Breast epithelium (tissue), 4 donors: ENCODE data around the gene TM2D3. TPM values are rescaled to one million over a fixed set of nuclear protein-coding genes. Genes with fewer than 3 reads are reported as not detected.
"Not testable (repeated sequence)": the region's sequence is repeated elsewhere in the genome, so short reads cannot be mapped to it uniquely, and the experiment has no call there.

ENCODE experiments used
- DNase-seq, 2 donors: peaks; one replicate each; pipeline ENCODE4 v3.0.0-alpha.2; 2019; ENCODE audit warnings: low spot score in 2 of 2
- H3K27ac ChIP-seq, 2 donors: fragments of 200-600 bp; sonication (generic) in 1 of 2; one replicate each; pipeline ENCODE4 v1.5.1; 2016 to 2019; ENCODE audit warnings: mild to moderate bottlenecking in 1 of 2
- H3K27me3 ChIP-seq, 2 donors: fragments of 200-600 bp; sonication (generic) in 1 of 2; one replicate each; pipeline versions ENCODE4 v1.5.1 to v1.6.0; 2017 to 2019; ENCODE audit warnings: control low read depth in 1 of 2, mild to moderate bottlenecking in 1 of 2
- H3K36me3 ChIP-seq: fragments of 200-600 bp; one replicate; pipeline ENCODE4 v1.5.1; 2019
- H3K4me1 ChIP-seq, 2 donors: fragments of 200-600 bp; sonication (generic); one replicate each; pipeline ENCODE4 v1.5.1; 2016 to 2019; ENCODE audit warnings: control low read depth in 1 of 2
- H3K4me3 ChIP-seq, 3 donors: fragments of 200-600 bp; sonication (generic); 1 replicate in 2 of 3; 2 replicates in 1 of 3; pipeline ENCODE4 v1.5.1; 2016 to 2019; ENCODE audit warnings: mild to moderate bottlenecking in 3 of 3, moderate library complexity in 2 of 3
- H3K9me3 ChIP-seq, 2 donors: fragments of 200-600 bp; sonication (generic) in 1 of 2; one replicate each; pipeline ENCODE4 v1.5.1; 2016 to 2019; ENCODE audit warnings: control low read depth in 1 of 2
- POLR2A ChIP-seq: fragments of 450-650 bp; IDR thresholded peaks from one replicate; pipeline ENCODE4 v1.6.1; 2016; ENCODE audit warnings: antibody characterized with exemption, mild to moderate bottlenecking, moderate library complexity
- POLR2AphosphoS5 ChIP-seq, 3 donors: sonication (generic); formaldehyde crosslinking; IDR thresholded peaks; one replicate each; pipeline ENCODE4 v1.6.1; 2017; ENCODE audit warnings: antibody characterized with exemption in 3 of 3
- intact Hi-C: fragments of 100-400 bp; cut with DNase I; formaldehyde crosslinking; loops from one replicate; pipeline ENCODE4 v1.15.1; 2023; ENCODE audit warnings: low total_unique reads
- total RNA-seq, 3 donors: library from RNA; depleted of rRNA; stranded (reverse); fragments of >200 nt; gene quantifications; one replicate each; pipeline ENCODE4 v1.1.0, GENCODE V29; 2016
- TF ChIP-seq, protein P1 (sequence below), 3 donors: fragments of 450-650 bp; IDR thresholded peaks; one replicate each; pipeline ENCODE4 v1.5.1; 2016 to 2017; ENCODE audit warnings: antibody characterized with exemption in 3 of 3, mild to moderate bottlenecking in 3 of 3, moderate library complexity in 3 of 3

The TM2D3 gene
- total RNA-seq, 3 donors from 2014 or later: 40.3 to 49.8 (median 46.2) TPM

- TF ChIP-seq POLR2A (no peak), POLR2AphosphoS5 (IDR thresholded peaks at IDR 0.05) (no peak)
- TF ChIP-seq, protein P1, sequence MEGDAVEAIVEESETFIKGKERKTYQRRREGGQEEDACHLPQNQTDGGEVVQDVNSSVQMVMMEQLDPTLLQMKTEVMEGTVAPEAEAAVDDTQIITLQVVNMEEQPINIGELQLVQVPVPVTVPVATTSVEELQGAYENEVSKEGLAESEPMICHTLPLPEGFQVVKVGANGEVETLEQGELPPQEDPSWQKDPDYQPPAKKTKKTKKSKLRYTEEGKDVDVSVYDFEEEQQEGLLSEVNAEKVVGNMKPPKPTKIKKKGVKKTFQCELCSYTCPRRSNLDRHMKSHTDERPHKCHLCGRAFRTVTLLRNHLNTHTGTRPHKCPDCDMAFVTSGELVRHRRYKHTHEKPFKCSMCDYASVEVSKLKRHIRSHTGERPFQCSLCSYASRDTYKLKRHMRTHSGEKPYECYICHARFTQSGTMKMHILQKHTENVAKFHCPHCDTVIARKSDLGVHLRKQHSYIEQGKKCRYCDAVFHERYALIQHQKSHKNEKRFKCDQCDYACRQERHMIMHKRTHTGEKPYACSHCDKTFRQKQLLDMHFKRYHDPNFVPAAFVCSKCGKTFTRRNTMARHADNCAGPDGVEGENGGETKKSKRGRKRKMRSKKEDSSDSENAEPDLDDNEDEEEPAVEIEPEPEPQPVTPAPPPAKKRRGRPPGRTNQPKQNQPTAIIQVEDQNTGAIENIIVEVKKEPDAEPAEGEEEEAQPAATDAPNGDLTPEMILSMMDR (IDR thresholded peaks at IDR 0.05): no peak
- no peaks in the 10 kb centered on the region for H3K27me3 ChIP-seq
- no peak overlapping the region for H3K27ac ChIP-seq
- no peaks in the 10 kb centered on the region for H3K9me3 ChIP-seq
- intact Hi-C loops: no loop called here
- no peak overlapping the region for H3K4me3 ChIP-seq
- H3K4me1 ChIP-seq: no peaks in the 10 kb centered on the region
- no peak for DNase-seq
- H3K36me3 ChIP-seq: peaks cover 7% of the 10 kb centered on the region
Measured at GRCh38 chr15:101660005-101660404, 7.8 kb upstream of the TM2D3 start.

DNA sequence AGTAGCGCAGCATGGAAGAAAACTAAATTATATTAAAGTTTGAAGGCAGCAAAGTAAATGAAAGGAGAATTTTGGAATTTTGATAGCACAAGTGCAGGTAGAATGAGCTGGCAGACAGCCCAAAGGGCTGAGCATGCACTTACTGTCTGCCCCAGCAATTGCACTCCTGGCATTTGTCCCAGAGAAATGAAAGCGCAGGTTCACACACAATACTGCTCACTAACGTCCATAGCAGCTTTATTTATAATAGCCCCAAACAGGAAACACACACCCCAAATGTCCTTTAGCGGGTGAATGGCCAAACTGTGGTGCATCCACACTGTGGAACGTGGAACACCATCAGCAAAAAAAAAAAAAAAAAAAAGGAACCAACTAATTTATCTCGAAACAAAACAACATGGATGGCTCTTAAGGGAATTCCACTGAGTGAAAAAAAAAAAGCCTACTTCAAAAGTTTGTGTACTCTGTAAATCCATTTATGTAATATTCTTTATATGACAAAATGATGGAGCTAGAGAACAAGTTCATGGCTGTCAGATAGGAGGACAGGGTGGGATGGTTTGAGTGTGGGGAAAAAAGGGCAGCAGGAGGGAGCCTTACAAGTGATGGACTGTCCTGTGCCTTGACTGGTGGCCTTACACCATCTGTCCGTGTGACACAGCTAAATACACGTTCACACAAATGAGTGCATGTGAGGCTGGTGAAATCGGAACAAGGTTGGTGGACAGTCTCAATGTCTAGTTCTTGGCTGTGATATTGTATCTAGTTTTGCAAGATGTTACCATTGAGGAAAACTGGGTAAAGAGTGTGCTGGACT, 6.0 kb upstream of the TM2D3 start:
- no peak for DNase-seq

DNA sequence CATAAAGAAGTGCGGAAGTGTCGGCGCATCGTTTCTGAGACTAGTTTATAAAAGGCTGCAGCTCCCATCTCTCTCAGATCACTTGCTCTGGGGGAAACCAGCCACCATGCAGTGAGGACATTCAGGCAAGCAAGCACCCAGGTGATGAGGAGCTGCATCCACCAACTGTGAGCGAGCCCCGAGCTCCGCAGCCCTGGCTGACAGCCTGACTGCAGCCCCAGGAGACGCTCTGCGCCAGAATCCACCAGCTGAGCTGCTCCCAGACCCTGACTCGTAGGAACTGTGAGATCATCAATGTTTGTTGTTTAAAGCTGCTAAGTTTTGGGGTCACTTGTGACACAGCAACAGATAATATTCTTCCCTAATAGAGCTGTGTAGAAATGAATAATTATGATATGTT, 5.0 kb upstream of the TM2D3 start:
- no peaks in the 10 kb centered on the region for H3K4me1 ChIP-seq
- DNase-seq: no peak
- no peaks in the 10 kb centered on the region for H3K27me3 ChIP-seq
- no peak overlapping the region for H3K27ac ChIP-seq
- H3K36me3 ChIP-seq: peaks cover 7% of the 10 kb centered on the region
- no peaks in the 10 kb centered on the region for H3K9me3 ChIP-seq
- intact Hi-C loops: no loop called here
- TF ChIP-seq POLR2AphosphoS5 (IDR thresholded peaks at IDR 0.05): no peak
- no peak for TF ChIP-seq POLR2A
- TF ChIP-seq, protein P1 (IDR thresholded peaks at IDR 0.05): no peak
- no peak overlapping the region for H3K4me3 ChIP-seq

More for the DNA sequence above, 6.0 kb upstream of the TM2D3 start:
- Histone ChIP-seq H3K4me3 (no peak overlapping the region), H3K36me3 (peaks cover 7% of the 10 kb centered on the region), H3K9me3 (no peaks in the 10 kb centered on the region), H3K27me3 (no peaks in the 10 kb centered on the region), H3K4me1 (no peaks in the 10 kb centered on the region), H3K27ac (no peak overlapping the region)
- TF ChIP-seq, protein P1 (IDR thresholded peaks at IDR 0.05): no peak
- TF ChIP-seq POLR2A: no peak
- TF ChIP-seq POLR2AphosphoS5 (IDR thresholded peaks at IDR 0.05): no peak
- intact Hi-C loops: no loop called here

DNA sequence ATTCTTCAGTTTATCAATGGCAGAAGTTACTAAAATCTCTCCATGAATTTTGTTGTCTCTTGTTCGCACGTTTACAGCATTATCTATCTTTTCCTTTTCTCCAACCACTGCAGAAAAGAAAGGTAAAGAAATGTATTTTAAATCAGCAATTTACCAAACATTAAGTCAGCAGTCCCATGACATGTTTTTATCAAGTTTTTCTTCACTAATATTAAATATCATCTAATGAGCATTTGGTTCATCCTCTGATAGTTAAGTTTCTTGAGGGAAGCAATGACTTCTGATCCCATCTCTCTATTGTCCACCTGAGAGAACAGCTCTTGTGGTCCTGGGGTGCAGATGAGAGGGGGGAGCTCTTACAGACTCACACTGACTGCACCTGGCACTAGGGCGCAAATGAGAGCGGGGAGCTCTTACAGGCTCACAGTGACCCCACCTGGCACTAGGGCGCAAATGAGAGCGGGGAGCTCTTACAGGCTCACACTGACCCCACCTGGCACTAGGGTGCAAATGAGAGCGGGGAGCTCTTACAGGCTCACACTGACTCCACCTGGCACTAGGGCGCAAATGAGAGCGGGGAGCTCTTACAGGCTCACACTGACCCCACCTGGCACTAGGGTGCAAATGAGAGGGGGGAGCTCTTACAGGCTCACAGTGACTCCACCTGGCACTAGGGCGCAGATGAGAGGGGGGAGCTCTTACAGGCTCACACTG, 2.6 kb upstream of the TM2D3 start:
- H3K27me3 ChIP-seq, H3K4me3 ChIP-seq, H3K9me3 ChIP-seq, intact Hi-C loops, DNase-seq, H3K27ac ChIP-seq, H3K36me3 ChIP-seq: not testable (repeated sequence)
- H3K4me1 ChIP-seq: peaks cover 0 to 15% of the 10 kb centered on the region in 2 donors

DNA sequence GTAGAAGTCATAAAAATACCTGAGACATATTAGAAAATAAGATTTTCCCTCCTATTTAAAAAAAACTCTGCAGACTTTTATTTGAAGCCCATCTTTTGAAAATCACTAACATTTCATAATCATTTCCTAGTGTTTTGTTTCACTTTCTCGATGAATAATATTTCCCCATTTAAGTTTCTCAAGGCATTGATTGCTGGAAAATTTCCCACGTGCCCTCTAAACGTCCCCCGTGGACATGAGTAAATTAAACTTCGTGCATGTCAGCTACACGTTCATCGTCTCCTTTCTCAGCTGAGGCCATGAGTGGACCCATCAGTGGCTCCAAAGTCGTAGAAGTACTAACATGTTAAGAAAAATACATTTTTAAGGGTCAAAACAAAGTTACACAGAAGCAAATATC, 2.0 kb upstream of the TM2D3 start:
- no peak overlapping the region for H3K27ac ChIP-seq
- DNase-seq: no peak
- intact Hi-C loops: no loop called here
- H3K27me3 ChIP-seq: no peaks in the 10 kb centered on the region
- H3K4me3 ChIP-seq: no peak overlapping the region
- H3K36me3 ChIP-seq: no peaks in the 10 kb centered on the region
- H3K9me3 ChIP-seq: no peaks in the 10 kb centered on the region
- peaks cover 0 to 15% of the 10 kb centered on the region in 2 donors for H3K4me1 ChIP-seq
- TF ChIP-seq POLR2A: no peak
- no peak for TF ChIP-seq POLR2AphosphoS5 (IDR thresholded peaks at IDR 0.05)
- TF ChIP-seq, protein P1 (IDR thresholded peaks at IDR 0.05): no peak
